ENCODE measurements around the gene BUD23.

- TF ChIP-seq EZH2 (IDR thresholded peaks at IDR 0.05; ENCODE audit: insufficient read depth, poor library complexity, severe bottlenecking), result no peak
- TF ChIP-seq EZH2phosphoT487 (IDR thresholded peaks at IDR 0.05; ENCODE audit: insufficient read depth, low read depth), result no peak
Measured at GRCh38 chr7:73732397-73732796, 49.0 kb downstream of the BUD23 start.

Measured in GM23248 (cell line).